Measurements from ENCODE around the gene PDE12.

GRCh38 chr3:57559526-57559925, 3.5 kb downstream of the PDE12 start:
- TF ChIP-seq CTCF (IDR thresholded peaks at IDR 0.05) (no peak), EZH2 (IDR thresholded peaks at IDR 0.05) (no peak)

Data from neural progenitor cell (in vitro differentiated cells).